Stimulated activated CD4-positive, alpha-beta T cell treated with anti-CD3 and anti-CD28 coated beads, Interleukin-4, amount 100 ng/mL, for 48 hours (primary cell): ENCODE results near the gene OR2F1.

ENCODE experiments used
- DNase-seq, 2 donors: peaks; one replicate each; pipeline ENCODE4 v3.0.0-alpha.2; 2020; ENCODE audit warnings: low read depth in 2 of 2

The OR2F1 gene

DNA sequence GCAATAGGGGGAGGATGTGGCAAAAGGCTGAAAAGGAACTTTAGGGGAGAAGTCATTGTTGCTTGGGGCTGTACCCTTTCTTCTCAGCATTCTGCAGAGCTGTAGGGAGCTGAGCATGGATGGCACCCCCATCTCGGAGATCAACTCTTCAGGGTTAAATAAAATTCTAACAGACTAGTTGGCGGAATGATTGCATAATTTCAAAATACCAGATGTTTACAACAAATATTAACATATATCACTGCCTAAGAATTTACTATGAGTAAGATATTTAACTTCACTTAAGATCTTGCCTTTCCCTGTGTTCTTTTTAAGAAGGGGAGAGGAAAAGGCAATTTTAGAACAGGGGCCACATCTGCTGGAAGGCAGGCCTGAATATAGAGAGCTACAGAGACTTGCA is 509 bp upstream of the OR2F1 start:
- no peak for DNase-seq

DNA sequence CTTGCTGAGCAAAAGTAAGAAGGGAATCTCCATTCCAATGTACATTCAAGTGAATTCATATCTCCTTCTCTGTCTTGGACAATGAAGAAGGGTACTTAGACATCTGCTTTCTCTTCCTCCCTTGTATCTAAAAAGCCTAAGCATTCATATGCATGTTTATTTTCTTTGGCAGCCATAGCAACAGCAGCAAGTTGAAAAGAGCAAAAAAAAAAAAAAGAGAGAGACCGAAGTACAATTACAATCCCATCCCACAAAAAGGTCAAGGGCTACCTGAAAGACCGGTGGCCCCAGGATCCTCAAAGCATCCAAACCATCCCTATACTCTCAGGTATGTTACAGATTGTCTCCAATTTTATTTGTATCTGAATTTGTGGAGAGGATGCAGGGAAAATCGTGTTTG is 4.1 kb downstream of the OR2F1 start:
- no peak for DNase-seq

DNA sequence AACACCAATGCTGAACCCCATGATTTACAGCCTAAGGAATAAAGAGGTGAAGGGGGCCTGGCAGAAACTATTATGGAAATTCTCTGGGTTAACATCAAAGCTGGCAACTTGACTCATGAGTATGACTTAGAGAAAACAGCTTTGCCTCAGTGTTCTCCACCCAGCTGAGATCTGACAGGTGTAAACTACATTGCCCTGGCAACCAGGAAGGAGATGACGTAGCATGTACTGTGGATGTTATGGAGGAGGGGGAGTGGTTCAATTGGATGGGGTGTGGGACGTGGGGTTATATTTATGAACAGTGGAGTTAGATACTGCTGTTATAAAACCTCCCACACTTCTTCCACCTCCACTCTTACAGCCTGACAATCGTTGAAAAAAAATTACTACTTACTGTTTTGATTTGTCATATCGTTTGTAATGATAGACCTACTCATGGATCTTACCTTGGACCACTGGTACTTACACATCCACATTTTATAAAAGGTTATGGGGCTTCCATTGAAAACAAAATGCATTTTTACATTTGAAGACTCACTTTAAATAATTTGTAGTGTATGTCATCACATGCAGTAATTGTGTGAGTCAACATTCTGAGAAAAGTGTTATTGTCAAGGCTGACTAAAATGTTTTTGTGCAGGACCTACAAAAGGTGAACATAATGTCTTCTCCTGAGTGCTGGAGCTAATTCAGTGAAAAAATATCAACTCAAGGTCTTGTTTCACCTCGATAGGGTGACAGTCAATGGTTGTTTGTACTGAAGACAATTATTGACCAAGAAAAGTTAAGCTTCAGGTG is 6.4 kb downstream of the OR2F1 start:
- no peak for DNase-seq

DNA sequence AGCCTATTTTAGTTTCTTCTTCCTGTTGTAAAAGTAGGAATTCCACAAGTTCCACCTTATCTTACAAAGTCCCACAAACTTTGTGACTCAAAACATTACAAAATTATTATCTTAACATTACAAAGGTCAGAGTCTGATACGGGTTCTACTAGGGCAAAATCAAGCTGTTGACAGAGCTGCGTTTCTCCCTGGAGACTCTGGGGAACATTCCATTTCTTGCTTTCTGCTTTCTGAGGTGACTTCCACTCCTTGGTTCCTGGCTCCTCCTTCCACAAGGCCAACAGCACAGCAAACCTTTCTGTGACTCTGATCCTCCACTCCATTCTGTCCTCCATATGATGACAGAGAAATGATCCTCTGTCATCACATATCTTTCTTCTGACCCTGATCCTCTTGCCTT is 10.6 kb downstream of the OR2F1 start:
- DNase-seq, result no peak

DNA sequence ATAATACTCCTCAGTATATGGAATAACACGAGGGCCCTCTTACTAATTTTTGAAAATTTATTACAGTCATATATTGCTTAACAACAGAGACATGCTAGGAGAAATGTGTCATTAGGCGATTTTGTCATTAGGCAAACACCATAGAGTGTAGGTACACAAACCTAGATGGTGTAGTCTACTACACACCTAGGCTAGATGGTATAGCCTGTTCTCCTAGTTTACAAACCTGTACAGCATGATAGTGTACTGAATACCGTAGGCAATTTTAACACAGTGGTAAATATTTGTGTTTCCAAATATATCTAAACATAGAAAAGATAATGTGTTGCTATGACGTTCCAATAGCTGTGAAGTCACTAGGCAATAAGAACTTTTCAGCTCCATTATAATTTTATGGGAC is 12.8 kb downstream of the OR2F1 start:
- no peak for DNase-seq

DNA sequence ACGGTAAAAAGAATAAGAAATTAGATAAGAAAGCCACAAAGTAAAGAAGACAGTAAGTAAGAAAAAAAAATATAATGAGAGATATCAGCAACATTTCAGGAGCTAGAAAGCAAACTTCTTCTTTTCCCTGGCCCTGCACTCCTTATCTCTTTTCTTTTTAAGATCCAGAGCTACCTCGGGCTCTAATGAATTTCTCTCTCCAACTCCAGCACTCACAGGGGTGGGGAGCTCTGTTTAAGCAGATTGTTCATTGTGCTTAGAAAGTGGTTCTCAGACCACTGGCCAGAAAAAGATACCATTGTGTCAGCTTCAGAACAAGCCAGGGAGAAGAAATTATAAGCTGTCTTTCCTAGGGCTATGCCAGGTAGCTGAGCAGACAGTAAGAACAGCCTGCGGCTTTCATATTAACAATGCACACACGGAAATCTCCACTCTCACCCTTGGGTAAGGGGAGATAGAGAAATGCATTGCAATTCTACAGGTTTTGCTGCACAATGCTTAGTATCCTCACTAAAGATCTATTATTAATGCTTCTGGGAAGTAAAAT is 19.3 kb downstream of the OR2F1 start:
- no peak for DNase-seq

DNA sequence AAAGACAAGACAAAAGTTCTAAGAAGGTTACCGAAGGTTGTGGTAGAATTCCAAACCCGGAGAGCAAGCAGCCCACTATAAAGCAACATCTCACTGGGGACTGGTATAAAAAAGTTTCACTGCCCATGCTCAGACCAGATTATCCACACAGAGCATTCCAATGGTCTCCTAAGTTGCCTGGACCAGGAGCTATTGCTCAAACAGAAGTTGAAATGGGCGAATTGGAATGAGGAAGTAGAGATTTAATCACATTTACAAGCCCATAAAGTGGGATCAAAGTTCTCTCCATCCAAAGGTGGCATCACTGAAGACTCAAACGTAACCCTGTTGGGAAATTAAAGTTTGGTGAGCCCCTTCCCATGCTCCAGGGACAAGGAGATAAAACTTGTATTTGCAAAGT is 19.8 kb downstream of the OR2F1 start:
- DNase-seq, result no peak

DNA sequence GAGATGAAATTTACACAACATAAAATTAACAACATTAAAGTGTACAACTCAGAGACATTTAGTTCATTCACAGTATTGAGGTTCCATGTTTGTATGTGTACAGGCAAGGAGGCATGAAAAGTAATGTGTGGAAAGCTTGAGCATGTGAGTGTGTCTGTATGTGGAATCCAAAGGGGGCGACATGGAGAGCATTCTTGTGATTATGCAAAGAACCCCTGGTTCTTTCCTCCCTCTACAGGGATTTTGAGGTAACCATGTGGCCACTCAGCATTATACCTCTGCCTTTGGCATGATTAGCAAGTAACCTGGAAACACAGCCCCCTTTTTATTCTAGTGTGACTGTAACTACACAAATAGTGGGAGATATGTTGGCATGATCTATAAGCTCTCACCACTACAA is 21.0 kb downstream of the OR2F1 start:
- DNase-seq, result no peak

DNA sequence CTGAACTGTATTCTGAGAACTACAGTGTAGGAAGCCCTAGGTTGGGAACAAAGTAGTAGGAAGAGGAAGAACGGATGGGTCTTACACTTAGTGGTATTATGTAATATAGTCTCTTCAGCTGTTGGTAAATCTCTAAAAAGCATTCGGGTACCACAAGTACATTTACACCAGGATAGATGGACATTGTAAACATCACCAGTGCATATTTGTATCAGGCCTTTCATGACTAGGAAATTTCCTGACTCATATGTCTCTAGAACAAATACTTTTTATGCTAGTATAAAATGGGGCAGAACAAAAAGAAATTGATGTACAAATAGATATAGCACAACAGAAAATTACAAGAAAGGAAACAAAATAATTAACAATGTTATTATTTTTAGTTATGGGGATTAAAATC is 23.9 kb downstream of the OR2F1 start:
- no peak for DNase-seq

DNA sequence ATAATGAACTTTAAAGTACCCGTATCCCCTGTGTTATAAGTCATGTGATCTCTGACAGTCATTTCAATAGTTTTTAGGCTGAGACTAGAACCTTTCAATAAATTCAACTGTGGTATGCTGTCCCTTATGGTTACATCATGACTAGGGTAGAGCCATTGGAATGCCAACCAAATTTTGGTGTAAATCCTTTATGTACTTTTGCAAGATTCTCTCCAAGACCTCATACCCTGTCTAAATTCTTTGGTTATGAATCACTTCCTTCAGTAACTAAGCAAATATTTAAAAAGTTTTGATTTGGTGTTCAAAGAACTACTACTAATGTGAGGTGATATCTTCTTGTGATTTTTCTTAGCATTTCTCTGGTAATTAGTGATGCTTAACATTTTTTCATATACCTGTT is 24.7 kb downstream of the OR2F1 start:
- DNase-seq, result no peak

DNA sequence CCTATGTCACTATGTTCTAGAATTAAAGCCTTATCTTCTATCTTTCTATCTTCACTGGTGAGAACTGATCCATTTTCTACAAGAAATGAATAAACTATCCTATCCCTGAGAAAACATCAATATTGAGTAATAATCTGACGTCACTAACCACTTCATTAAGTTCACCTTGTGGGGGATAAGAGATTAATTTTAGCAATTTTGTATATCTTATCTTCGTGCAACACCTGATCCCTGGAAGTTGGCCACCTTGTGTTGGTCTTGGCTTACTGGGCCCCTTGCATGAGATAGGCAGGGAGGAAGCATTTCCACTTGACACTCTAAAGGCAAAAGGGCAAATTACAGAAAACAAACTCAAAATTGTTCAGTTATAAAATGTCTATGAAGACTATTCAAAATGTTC is 25.4 kb downstream of the OR2F1 start:
- DNase-seq, result no peak

DNA sequence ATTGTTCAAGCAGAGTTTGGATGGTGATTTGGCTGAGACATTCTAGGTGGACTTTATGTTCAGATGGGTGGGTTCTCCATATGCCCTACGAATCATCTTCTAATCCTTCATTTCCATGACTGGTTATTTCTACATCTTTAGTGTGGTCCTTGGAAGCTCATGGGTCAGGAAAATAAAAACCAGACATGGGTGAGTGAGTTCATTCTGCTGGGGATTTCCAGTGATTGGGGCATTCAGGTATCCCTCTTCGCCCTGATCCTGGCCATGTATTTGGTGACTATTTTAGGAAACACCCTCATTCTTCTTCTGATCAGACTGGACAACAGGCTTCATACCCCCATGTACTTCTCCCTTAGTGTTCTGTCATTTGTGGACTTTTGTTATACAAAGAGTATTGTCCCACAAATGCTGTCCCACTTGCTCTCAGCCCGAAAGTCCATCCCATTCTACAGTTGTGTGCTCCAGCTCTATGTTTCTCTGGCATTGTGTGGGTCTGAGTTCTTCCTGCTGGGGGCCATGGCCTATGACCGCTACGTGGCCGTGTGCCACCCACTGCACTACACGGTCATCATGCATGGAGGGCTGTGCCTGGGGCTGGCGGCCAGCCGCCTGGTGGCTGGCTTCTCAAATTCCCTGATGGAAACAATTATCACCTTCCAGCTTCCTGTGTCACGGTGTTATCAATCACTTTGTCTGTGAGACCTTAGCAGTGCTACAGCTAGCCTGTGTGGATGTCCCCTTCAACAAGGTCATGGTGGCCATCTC is 26.3 kb downstream of the OR2F1 start:
- DNase-seq, result no peak

DNA sequence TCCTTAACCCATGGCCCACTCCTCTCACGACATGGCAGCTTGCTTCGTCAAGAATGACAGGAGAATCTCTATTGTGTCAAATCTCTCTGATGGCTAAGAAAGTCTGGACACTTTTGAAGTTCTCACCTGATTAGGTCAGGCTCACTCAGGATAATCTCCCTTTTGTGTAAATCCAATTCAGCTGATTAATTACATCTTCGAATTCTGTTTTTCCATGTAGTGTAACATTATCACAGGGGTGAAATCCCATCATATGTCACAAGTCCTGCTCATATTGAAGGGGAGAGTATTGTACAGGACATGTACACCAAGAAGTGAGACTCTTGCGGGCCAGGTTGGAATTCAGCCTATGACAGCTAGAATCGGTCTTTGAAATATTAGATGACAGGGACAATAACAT is 29.3 kb downstream of the OR2F1 start:
- DNase-seq, result no peak

DNA sequence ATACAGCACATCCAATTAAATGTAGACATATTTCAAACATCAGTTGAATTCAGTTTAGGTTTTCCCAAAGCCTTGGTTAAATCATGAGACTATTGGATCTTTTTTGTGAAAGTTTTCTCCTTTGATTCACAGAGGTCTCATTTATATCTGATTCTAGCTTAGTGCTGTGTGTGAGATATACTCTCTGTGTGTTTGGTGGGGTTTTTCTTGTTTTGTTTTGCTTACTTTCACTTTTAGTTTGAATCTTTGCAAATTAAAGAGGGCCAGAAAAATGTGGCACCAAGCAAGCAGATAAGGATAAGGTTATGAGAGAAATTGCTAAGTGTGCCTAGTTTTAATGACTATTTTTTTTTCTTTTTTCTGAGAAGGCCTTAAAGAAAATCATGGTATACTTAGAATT is 32.9 kb downstream of the OR2F1 start:
- DNase-seq, result no peak

DNA sequence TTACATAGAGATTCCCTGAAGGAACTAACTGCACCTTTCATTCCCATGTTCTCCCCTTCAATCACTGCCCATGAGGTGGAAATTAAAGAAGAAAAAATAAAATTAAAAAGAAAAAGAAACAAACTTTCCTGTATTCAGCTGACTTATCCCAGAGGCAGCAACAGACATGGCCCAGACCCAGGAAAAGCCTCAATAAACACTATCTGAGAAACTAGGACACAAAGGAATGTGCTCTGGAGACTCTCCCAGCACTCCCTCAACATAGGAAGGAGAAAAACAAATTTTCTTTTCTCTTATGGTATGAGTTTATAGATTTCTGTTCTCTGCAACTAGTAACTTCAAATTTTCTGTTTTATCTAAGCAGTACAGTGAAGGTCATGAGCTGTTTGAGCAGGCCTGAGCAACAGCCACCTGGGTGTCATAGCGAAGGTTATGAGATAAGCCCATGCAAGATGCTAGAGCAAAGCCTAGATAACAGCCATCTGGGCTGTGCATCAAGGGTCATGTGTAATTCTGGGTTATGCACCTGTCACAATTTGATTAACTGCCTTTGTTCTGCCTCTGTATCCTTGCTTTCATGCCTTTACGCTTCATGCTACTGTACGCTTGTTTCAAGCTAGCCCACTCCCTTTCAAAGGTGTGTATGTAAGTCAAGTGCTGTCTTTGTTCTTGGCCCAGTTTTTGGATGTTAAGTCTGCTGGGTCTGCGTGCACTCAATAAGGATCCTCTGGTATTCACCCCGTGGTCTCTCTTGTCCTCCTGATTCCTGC is 34.5 kb downstream of the OR2F1 start:
- DNase-seq, result no peak

DNA sequence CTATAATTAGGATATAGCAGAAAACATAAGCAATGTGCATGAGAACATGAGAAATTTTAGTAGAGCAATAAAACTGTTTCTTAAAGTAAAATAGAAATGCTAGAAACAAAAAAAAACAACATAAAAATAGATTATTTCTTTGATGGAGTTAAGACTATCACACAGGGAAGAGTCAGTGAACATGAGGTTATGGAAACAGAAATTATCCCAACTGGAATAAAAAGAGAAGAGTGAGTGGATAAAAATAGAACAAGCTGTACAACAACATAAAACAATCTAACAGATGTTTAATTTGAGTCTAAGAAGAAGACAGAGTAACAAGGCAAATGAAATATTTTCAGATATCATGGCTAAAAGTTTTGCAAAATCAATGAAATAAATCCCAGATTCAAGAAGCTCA is 38.0 kb downstream of the OR2F1 start:
- DNase-seq, result no peak

DNA sequence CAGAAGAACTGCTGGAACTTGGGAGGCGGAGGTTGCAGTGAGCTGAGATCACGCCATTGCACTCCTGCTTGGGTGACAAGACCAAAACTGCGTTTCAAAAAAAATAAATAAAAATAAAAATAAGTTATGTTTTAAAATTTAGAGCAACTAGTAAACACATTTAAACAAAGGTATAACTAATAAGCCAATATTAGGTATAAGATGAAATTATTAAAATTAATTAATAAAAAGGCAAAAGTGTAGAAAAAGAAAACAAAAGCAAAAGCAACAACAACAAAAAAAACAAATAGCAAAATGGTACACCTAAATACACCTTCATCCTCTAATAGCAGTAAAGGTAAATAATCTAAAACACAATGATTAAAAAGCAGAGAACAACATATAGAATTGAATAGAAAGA is 39.3 kb downstream of the OR2F1 start:
- no peak for DNase-seq

DNA sequence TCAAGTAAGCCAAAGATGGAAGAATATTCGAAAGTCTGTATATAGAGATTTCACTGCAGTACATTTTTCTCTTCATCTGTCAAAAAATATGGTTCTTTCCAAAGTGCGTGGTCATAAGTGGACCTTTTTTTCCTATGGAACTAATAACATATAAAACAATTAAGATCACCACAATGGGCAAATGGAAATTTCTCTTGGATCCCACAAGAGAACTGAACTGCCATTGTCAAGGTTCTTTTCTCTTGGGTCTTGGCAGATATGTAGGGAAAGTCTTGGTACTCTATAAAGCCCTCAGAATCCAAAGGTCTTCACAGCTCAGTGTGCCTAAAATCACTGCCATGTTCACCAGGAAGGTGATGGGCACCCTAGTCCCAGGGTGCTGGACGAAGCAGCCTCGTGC is 45.4 kb downstream of the OR2F1 start, which contains the start of gene OR6B1:
Gene OR6B1, plus strand, starts transcription at position 301 of the 400 bp plus-strand sequence. CDS start 3,677 bp downstream, outside the sequence.
- DNase-seq, result no peak

DNA sequence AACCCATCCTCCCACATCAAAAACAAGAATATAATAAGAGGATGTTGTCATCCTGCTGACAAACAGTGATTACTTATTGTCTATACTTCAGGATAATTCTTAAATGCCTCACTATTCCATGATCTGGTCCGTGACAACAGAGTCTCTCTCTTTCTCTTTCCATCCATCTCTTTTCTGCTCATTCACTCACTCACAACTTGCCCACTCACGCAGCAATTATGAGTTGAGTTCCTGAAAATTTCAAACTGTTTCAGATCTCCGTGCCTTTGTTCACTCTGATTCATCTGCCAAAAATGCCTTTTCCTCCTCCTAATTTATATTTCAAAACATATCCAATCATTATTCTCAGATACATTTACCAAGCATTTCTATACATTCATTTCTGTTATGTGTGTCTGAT is 46.9 kb downstream of the OR2F1 start:
- no peak for DNase-seq

DNA sequence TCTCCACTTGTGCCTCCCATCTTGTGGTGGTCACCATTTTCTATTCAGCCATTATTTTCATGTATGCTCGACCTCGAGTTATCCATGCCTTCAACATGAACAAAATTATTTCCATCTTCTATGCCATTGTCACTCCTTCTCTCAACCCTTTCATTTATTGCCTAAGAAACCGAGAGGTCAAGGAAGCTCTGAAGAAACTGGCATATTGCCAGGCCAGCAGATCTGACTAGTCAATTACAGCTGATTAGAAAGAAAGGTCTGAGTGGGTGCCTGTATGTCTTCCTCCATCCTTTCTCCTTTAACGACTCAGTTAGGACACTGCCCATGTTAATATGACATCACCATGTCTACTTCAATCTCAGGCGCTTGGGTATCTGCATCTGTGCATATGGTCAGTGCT is 50.1 kb downstream of the OR2F1 start:
- no peak for DNase-seq

DNA sequence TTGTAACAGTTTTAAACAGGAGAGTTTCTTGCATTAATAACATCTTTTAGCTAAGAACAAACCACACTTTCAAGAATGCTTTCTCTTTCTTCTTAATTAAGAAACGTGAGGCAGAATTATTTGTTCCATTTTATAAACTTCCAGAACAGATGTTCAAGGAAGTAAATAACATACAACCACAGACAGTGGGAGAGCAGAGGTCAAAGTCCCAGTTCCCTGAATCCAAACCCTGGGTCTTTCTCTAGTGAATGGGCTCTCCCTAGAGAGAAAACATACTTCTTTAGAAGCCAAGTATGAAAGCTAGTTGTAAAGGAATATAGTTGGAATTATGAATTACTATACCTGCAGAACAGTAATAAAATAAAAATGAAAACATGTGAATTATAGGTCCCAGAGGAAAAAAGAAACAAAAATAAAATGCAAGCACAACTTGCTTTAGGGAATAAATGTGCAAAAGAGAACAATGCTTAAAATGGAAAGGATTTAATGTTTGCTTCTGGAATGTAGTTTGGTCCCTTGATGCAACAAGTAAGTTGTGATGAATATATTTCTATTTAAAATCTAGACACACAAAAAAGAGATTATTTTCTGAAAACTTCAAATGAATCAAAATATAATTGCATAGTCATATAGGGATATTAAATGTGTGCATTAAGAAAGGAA is 51.5 kb downstream of the OR2F1 start:
- DNase-seq, result no peak

DNA sequence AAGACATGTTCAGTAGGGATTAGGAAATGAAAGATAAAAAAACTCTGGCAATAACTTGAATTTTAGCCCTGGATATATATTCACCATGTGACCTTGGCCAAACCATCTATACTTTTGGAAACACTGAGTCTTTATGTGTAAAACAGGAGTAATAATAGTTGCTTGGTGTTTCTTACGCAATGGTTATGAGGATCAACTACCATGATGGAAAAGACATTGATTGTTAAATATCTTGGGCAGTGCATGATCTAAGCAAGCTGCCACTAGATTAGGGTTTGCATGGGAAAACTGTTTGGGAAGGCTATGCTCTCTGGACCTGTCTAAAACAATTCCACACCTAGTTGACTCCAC is 52.0 kb downstream of the OR2F1 start:
- DNase-seq, result no peak
